Fibroblast of skin of left biceps (primary cell): ENCODE data around the gene FLT1.
A peak's percentile ranks its signal among the peaks of the same experiment; 100 is the strongest.

Experiments
- DNase-seq, 2 experiments: peaks; one replicate each; pipeline ENCODE4 v3.0.0-alpha.2; 2013; ENCODE audit warnings: low read depth in 2 of 2

The FLT1 gene

DNA sequence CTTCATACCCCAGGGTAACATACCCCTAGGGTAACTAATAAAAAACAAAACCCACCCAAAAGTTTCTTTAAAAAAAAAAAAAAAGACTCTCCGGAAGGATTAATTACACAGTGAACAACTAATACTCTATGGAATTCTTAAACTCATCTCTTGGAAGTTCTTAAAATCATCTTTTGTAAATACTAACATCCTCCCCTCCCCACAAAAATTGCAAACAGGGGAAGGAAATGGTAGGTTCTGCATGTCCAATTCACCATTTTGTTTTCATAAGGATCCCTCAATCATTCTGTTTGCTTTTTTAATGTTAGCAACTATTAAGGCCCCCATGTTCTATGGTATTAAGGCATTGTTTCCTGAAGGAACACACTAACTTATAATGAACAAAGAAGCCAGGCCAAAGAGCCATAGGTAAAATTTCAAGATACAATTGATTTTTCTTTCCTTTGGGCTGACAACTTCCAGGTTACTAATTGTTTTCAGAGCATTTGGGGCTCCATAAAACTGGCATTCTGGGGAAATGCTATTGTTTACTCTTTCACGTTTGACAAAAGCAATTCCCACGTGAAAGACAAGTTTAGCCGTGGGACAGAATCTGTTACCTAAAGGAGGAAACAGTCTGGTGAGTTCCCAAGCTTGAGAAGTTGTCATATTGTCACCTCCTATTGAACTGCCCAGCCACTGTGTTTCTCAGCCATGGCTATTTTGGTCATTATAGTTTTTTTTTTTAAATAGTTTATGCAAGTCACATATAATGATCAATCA, 107.0 kb downstream of the FLT1 start:
- DNase-seq, result no peak

DNA sequence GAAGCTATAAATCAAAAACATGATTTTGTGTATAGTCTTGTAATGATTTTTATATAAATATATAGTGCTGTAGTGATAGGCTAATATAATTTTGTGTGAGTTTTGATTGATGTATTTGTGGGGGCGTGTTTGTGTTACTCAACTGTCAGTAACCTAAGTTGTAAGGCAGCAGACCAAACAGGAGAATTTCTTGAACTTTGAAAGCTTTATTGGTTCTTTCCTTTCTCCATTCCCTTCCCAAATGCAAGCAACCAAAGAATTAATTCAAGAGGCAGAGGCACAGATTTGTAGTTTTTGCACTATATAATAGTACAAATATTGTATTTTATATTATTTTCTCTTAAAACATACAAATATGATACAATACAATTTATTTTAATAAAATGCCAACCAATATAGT, 109.6 kb downstream of the FLT1 start:
- no peak for DNase-seq

DNA sequence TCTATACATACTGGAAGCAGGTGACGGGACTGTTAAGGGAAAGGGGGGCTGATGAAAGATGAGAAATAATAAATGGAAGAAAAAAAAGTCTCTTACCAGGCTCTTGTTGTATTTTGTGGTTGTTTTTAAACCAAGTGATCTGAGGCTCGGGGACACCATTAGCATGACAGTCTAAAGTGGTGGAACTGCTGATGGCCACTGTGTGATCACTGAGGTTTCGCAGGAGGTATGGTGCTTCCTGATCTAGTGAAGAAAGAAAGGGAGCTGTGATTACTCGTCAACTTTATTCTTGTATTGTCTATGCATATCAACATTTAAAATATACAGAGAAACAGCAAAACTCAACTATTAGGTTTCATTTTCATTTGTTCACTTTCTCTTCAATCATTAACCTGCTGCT, 110.1 kb downstream of the FLT1 start:
- no peak for DNase-seq

DNA sequence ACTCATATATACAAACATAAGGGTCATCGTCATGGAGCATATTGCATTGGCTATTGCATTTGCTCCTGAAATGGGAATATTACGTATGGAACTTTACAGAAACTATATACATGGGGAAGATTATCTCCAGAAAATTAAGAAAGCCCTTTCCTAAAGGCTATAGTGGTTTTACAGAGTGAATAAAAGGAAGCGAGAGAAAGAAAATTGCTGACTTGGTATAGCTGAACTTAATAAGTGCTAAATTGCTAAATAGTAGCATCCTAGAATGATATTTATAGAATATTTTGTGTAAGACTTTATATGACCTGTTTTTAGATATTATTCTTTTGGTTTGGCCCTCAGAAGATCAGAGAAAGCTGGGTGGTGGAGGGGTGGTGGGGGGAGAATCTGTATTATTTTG, 114.6 kb downstream of the FLT1 start:
- no peak for DNase-seq

DNA sequence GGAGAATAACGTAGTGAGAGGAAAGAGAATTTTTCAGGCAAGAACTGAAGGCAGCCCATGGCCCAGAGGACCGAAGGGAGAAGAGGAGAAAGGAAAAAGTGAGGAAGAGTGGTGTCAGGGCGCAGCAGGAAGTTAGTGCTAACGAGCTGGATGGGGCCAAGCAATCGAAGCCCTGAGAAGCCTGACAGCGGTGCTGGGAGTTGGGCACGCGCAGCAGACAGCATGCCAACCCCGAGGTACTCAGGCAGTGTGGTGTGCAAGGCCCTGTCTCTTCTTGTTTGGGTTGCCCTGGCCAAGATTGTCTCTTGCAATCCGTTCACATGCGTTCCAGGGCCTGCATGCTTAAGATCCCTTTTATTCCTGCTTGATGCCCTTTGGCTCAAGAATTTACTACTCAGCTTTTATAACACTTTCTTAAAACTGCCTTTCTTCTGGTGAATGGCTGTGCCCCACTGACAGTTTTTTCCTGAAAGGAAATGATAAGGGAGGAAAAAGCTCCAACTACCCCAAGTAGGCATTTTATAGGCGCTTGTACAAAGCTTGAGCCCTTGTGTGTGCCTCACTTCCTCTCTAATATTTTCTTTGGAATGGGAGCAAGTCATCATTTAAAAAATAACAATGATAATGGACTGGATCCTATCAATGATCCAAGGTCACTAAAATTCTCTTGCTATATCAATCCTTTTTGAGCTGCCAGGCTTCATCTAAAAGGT, 115.4 kb downstream of the FLT1 start:
- DNase-seq, result no peak

DNA sequence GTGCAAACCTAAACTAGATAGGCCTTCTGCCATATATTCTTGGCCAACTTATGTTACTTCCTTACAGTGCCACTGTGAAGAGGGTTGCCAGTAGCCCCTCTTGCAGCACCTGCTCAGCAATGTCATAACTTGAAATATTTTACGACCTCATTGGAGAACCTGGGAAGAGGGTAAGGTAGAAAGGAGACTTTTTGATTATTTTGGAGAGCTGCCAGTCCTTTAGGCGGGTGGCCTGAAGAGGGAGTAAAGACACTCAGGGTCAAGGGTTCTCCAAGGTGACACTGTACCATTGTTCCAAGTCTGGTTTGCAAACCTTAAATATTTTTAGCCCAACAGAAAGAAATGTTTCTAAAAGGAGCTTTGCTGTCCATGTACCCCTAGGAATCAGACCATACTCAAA, 118.3 kb downstream of the FLT1 start:
- DNase-seq, result no peak

DNA sequence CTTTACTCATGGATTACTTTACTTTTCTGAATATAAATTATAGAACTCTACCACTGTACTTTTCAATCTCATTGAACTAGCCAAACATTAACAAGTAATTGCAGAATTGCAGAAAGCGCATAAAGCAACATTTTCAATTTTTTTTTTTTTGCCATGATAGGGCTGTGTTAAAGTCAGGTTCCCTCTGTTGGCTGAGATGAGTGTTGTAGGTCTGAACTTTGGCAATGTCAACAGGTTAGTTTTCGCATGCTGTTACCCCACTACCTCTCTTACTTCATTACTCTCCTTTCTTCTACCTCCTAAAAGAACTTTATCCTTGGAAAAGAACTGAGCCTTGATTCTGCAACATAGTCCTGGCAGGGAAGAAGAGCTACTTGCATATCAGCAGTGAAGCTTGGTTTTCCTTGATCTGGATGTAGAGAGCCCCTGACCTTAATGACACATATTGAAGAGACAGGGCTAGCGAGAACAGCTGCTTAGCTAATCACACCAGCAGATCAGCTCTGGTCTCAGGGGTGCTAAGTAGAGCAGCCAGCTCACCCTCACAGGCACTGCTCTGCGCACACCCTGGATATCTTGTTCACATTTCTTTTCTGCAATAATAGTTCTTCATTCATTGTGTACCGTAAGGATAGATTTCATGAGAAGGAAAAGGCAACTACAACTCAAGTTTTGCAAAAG, 119.5 kb downstream of the FLT1 start:
- no peak for DNase-seq

DNA sequence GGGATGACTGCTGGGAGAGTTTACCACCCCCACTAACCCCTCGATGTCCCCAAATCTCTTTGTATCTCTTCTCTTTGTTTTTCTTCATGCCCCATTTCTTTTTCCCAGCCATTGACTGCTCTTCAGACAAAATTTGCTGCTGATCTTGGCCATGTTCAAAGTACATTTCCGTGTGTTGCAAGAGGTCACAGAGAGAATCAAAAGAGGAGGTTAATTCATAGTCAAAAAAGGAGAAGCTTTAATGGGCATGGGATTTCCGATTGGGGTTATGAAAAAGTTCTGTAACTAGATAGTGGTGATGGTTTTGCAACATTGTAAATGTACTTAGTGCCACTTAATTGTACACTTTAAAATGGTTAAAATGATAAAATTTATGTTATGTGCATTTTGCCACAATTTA, 121.1 kb downstream of the FLT1 start:
- no peak for DNase-seq

DNA sequence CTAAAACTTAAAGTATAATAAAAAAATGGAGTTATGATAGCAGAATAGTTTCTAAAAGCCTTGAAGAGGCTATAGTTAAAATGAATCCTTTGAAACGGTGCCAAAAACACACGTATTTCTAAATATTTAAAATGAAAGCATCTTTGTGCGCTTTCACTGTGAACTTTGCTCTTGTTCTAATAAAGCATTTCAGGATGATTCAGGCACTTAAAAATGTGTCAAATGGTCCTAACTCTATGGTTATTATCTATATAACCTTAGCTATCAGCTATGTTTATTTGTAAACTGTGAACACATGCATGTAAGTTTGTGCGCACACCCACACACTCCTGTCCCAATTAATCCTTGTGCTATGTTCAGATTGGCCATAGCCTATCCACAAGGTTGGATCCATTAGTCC, 124.5 kb downstream of the FLT1 start:
- no peak for DNase-seq

DNA sequence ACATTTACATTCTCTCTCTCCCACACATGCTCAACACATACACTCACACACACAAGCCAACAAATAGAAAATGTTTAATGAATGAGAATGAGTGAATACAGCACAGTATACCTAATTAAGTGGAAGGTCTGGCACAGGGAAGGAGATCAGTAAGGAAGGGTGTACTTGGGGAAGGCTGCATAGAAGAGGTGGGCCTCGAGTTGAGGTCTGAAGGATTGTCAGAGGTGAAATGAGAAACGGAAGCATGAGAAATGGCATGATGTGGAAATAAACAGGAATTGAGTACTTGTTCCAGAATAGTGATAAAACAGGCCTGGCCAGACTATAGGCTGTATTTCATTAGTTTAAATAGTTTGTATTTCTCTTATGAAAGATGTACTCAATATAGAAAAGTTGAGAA, 136.2 kb downstream of the FLT1 start:
- no peak for DNase-seq

DNA sequence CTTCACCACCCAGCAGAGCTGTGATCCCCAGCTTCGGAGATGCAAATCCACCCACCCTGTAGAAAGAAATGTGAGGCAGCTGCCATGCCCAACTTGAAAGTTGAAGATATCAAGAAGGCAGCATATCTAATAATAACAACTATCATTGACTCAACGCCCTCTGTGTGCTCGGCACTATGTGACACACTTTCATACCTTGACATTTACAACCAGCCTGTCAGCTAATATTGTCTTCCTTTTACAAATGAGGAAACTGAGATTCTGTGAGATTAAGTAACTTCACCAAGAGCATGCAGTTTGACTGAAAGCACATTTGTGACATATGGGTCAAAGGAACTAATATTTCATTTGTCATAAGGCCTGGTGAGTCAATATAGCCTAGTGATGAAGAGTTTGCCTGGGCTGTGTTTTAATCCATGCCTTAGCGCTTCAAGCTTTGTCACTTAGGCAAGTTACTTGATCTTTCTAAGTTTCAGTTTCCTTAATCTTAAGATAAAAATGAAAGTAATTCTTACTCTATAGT, 137.0 kb downstream of the FLT1 start:
- no peak for DNase-seq

DNA sequence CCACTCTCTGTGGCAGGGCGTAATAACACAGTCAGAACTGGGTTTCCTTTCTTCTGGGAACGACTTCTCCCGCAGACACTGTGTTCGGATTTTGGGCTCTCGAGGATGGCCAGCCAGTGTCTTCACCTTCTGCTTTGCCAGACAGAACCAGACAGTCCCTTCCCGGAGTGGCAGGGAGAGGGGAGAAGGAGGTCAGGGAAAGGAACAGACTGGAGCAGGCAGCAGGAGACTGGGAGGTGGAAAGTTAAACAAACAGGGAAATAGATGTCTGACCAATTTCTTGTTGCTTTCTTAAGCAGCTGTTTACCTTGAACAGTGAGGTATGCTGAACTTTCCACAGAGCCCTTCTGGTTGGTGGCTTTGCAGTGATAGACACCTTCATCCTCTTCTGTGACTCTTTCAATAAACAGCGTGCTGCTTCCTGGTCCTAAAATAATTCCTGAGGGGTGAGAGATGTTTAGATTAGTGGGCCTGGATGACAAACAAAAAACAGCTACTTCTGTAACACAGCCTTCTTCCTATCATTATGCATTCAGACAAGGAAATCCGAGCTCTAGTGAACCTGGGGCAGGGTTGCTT, 137.6 kb downstream of the FLT1 start:
- DNase-seq, result no peak

DNA sequence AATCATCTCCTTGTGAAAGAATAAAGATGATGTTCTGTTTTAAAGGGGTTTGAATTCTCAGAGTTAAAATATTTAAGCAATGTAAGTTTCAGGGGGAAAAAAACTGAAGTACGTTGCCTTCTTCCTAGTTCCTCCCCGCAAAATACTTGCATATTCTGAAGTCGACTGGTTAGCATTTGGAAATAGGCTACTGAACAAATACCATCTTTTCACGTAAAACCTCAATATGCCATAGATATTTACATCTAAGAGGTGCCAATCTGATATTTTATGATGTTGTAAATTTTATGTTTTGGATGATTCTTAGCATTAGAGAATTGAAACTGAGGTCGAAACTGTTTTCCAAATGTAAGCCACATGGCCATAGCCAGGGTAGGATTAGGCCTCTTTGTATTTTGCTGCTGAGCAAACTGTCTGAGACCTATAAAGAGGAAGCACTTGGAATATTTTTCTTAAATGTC, 138.3 kb downstream of the FLT1 start:
- DNase-seq, result peak; percentile 45 to 49

DNA sequence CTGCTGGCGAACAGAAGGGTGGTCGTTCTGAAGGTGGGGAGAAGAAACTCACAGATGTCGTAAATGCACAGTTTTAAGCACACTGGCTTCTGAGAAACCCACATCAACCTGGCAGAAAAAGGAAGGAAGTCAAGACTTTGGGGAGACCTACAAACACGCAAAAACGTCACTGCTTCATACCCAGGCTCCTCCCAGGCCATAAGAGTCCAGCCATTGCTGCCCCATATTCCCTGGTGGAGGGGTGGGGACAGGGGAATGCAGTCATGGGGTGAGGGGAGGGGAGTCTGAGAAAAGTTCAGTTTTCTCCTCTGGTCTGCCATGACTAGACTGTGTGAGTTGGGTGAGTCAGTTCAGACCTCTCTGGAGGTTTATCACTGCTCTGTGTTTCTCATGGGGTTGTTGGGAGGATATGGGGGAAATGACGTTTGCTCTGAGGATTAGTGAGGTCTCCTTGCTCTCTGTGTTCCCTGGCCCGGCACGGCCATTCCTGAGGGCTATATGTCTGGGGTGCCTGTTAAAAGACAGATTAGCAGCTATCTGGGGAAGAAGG, 139.0 kb downstream of the FLT1 start:
- DNase-seq, result peak; percentile 59 to 62

DNA sequence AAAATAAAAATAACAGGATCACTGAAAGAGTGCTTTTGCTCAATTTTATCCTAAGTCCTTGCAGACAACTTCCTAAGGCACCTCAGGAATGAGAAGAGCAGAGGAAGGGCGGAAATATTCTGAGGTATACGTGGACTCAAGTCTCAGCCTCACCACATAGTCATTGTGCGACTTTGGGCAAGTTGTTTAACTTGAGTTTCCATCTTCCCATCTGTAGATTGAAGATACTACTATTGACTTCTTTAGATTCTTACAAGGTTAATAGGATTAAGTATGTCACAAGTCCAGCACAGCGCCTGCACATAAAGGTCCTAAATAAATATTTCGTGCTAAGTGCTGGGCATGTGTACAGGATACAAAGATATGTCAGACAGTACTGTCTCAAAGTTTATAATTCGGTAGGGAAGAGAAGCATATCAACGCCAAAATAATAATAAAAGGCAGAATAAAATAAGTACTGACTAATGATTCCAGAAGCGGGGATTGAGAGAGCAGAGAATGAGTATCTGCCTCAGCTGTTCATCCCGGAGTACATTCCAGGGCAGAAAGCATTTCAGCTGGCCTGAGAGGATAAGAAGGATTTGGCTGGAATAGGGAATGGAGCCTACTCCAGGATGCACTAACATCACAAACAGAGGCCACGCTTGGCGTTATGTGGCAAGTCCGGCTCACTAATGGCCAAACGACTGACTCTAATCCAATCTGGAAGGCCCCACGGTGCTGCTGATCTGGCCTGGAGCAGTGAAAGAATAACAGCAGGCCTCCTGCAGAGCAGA, 139.7 kb downstream of the FLT1 start:
- DNase-seq, result no peak

DNA sequence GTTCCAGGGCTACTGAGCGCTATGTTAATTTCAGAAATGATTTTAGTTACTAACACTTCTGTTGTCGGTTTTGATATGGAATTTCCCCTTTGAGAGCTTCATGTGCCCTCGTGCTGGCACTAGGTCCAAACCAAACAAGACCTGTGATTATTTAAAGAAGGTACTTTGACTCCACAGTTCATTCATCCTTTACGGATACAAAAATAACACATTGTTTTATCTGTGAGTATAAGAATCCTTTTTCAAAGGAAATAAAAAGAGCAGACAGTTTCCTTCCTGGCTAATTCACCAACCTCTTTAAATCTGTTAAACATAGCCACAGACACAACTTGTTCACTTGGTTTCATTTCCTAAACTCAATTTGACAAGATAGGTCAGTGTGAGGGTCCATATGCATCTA, 141.2 kb downstream of the FLT1 start:
- no peak for DNase-seq

DNA sequence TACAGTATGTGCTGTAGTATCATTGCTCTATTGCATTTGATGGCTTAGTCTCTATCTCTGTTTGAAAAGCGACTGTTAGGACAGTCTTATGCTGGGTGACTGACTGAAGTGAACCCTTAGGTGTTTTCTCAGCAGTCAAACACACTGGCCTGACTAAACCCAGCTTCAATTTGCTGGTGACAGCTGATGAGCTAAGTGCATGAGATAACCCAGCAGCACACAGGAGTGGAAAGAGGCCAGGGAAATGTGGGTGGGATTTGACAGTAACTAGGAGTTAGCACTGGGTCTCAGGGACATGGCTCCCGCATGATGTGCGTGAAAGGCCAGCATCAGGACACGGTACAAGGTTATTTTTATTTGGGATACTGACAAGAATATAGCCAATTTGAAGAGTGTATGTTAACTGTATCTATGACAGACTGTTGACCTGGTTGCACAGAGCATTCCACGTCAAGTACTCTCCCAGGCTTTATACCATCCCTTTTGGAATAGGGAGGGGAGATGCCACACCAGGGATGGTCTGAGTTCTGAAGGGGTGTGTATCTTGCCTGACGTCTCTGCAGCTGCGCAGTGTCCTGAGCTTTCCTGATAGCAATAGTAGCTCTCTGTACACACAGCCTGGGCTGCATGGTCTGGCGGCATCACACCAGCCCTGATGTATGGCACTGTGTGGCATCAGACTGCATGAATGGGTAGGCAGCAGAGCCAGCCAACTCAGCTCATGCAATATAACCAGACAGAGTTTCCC, 144.8 kb downstream of the FLT1 start:
- DNase-seq, result no peak

DNA sequence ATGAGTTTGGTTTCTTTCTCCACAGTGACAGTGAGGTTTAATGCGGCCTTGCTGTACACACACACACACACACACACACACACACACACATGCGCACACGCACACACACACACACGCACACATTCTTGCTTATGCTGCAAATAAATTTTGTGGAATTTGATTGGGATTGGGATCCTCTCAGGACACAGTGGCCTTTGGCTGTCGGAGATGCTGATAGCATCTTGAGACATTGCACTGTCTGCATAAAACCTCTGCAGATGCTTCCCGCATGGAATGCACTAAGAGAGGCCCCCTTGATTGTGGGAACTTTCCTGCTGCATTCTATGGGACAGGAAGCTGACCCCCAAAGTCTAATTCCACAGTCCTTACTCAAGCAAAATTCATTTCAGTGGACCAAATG, 145.6 kb downstream of the FLT1 start:
- DNase-seq, result peak; percentile 31 to 34

DNA sequence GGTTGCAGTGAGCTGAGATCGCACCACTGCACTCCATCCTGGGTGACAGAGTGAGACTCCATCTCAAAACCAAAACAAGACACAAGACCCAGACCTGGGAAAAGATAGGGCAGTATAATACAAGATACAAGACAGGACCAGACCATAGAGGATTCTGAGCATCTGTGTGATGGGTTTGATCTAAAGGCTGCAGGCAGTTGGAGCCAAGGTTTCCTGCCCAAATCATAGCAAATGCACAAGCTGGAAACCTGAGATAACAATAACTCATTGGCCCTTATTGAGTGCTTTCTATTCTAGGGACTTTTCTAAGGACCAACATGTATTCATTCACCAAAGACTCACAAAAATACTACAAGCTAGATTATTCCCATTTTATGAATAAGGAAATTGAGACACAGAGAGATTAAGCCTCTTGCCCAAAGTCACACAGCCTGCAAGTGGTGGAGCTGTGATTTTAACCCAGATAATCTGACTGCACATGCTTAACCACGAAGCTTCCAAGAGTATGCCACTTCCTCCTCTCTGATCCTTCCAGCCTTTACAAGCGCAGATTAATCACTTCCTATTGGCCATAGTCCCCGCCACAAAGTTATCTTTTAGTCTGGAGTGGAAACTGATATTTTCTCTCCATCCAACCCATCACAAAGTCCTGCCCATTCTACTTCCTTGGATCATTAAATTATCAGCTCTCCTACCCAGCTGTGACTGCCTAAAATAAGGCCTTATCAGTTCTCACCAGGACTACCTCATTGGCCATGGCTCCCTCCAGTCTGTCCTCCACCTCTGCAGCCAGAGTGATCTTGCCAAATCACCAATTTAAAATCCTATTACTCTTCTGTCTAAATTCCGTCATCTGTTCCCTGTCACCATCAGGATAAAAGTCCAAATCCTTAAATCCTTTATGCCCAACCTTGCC, 147.2 kb downstream of the FLT1 start:
- no peak for DNase-seq
